ENCODE data around the gene FBXW12.

The FBXW12 gene

DNA sequence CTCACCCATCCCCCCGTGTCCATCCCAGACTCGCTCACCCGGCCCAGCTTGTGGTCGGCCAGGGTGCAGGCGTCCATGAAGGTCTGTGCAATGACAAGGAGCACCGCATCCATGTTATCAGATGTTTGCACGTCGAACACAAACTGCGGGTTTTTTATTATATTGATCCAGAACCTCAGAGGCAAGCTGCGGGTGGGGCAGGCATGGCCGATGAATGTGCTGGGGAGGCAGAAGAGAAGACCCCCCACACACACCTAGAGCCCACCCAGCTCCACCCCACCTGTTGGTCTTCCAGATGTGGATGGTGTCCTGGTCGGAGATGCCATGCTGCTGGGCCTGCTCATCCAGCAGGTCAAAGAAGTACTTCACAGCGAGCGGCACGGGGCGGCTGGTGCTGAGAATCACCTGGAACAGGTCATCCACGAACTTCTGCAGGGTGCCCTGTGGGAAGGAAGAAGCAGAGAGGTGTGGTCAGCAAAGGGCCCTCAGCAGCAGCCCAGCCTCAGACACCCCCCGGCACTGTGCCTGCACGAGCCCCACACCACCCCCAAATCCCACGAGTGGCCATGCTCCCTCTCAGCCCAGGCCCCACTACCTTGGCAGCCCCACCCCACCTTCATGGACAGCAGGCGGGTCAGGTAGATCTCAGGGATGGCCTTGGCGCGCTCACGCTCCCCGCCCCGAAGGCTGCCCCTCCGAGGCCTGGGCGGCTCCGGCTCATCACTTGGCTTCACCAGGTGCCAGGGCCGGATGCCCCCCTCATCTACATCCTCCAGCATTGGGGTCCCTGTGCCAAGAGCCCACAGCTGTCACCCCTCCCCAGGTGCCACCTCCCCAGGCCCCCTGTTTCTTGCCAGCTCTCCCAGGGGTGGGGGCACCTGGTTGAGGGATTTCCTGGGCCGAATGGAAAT lies 37.5 kb downstream of the FBXW12 start:
- no peak for DNase-seq

DNA sequence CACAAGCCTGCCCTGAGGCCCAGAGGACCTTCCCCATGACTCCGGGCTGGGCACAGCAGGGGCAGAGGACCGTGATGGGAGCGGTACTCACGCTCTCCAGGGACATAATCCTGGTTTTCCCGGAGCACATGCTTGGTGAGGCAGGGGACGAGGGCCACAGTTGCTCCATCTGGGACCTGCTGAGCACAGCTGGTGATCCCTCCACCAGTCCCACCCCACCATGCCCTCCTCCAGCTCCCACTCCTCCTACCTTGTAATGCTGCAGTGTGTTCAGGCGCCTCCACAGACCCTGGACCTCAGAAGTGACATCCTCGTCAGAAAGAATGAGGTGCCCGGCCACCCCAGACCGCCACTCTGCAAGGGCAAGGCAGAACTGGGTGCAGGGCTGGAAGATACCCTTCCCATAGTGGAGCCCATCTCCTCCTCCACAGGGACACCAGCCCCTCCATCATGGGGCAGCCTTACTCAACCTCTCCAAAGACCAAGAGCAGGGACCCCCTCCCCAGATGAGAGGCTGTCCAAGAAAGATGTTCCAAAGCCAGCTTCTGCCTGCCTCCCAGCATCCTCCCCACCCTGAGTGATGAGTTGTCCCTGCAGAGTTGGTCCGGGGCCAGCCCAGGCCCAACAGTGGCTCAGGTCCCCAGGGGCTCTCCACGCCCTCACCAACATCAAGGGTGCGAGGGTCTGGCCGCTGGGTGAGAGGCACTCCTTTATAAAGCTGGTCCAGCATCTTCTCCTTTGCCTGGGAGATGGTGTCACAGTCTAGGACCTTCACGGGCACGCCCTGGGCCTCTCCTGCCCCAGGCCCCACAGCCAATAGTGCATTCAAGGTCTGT lies 38.4 kb downstream of the FBXW12 start:
- DNase-seq, result no peak

DNA sequence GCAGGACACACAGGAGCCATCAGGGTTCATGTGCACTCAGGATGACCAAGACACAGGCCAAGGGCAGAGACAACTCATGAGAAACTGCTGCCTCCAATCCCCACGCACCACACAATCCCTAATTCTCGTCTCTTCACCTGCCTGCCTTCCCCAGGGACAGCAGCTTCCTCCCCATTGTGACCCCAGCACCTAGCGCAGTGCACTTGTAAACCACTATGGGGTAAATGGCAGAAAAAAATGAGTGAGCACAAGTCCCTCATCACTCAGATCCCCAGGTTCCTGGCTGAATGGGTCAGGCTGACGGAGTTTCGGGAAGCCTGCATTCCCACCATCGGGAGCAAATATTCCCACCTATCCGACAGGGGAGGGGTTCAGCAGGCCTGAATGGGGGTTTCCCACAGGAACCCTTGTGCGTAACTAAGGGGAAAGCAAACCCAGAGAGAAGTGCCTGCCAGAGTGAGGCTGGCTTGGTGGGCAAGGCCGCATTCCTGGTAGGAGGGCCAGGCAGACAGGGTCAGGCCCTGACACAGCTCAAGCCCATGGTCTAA lies 39.1 kb downstream of the FBXW12 start:
- no peak for DNase-seq

DNA sequence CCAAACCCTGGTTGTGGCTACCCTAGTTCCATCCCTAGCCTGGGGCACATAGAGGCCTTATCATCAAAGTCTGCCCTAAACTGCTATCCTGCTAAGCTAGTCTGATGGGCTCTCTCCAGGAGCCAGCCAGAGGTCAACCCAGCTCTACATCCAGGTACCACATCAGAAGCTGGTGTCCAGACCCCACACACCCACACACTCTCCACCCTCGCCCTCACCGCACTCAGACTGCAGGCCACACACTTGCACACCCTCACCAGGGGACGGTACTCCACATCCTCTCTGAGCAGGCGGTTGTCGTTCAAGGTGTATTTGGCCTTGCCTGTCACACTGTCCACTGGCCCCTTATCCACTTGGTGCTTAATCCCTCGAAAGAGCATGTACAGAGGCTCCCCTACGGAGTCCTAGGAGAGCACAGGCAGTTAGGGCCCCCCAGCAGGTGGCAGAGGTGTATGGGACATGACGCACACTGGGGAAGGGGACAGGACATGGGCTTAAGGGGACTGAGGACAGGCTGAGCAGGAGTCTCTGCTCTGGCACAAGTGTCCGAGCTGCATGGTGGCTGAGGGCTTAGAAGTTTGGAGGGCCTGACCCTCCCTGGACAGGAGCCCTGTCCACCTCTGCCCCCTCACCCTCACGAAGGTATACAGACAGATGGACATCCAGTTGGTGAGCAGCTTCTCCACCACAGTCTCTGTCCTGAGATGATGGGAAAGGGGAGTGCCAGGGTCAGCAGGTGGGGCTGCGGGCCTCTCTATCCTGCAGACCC lies 39.8 kb downstream of the FBXW12 start:
- DNase-seq, result no peak

DNA sequence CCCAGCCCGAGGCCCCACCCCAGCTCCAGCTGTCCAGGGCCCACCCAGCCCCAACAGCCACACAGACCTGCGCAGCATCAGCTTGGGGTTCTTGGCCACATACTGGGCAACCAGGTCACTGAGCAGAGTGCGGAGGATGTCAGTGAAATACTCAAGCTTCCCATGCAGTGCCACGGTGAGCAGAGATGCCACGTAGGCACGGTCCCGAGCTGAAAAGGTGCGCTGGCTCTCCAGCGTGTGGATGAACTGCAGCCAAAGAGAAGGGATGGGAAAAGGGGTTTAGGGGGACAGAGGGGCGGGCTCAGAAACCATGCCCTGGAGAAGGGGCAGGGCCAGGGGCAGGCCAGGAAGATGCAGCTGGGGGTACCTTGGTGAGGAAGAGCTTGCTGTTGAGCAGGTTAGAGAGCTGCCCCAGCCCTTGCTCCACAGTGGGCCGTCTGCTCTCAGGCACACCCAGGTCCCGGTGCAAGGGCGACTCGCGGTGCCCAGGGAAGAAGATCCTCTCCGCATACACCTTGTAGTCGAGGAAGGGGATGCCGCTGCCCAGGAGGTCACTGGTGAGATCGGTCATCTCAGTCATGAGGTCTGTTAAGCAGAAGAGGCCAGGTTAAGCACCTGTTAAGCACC lies 40.5 kb downstream of the FBXW12 start:
- no peak for DNase-seq

DNA sequence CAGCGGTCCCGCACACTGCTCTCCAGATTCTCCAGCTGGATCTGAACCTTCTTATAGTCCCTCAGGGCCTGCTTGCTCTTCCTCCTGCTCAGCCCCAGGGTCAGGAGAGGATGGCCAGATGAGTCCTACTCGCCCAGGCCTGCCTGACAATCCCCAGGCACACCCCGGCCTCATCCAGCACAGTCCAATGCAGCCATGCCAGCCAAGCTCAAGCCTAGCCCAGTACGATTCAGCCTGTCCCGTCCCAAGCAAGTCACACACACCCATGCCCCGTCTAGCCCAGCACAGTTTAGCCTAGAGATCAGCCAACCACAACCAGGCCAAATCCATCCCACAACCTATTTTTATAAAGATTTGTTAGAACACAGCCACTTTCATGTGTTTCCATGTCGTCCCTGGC lies 41.1 kb downstream of the FBXW12 start:
- DNase-seq, result no peak

DNA sequence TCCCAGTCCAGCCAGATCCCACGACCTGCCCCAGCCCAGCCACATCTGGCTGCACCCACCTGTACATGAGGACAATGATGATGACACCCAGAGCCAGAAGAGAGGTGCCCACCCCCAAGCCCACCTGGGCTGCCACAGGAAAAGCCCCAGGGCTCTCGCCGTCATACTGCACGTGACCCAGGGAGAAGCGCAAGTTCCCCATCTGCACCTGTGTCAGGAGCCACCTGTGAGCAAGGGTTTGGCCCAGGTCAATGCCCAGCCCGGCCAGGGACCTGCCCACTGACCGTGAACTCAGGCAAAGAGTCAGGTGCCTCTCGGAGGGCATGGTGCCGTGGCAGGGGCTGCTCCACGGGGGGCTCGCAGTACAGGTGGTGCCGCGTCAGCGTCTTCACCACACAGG lies 41.6 kb downstream of the FBXW12 start:
- DNase-seq, result no peak

DNA sequence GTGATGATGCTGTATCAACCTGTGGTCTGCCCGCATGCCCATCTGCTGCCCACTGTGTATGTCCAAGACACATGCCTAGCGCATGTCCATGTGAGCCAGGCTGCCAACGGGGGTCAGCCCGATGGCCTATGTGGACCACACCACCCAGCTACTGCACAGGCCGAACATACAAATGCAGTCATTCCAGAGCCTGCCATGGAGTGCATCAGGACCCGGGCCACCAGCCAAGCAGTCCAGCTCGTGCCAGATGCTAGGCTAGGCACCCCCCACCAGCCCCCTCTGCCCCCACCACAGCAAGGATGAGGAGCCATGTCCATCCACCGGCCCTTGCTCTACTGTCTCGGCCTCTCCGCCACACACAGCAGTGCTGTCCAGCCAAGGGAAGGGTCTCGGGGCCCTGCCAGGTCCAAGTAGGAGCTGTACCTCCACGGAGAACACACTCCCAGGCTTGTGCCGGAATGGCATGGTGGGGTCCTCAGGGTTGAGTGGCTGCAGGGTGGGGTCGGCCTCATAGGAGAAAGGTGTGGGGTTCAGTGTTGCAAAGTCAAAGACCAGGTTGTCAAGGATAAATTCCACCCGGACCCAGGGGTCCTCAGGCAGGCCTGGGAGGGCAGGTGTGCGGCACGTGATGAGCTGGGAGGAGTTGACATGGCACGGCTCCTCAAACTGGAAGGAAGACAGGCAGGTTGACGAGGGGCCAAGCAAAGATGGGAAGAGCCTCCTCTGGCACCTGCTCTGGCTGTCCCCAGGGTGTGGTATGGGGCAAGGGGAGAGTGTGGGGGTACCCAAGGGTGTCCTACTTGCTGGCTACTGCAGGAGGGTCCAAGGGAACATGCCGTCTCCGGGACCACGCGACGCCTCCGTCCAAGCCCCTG lies 42.6 kb downstream of the FBXW12 start:
- no peak for DNase-seq

DNA sequence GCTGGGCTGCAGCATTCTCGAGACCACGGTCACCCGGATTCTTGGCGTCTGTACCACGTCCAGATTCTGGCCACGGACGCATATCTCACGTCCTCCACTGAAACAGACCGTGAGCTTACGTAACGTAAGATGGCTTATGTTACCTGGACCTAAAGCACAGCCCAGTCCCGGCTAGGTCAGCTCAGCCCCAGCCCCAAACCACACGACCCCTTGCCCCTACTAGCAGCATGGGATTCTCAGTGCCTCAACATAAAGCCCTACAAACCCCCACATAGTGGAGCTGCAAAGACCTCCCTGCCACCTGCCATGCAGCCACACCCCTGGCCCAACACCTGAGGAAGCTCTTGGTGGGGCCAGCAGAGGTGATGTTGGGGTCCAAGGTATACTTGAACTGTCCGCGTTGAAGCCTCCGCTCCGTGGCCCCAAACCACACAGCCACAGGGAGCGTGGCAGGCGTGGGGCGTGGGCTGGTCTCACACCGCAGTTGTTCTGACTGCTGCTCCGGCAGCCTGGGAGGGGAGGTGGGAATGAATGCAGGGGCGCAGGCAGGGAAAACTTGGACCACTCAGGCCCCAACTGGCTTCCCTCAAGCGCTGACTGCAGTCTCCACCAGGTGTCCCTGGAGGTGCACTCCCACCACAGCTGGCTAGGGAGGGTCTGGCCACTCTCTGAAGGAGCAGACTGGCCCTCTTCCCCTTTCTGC lies 43.4 kb downstream of the FBXW12 start:
- no peak for DNase-seq

DNA sequence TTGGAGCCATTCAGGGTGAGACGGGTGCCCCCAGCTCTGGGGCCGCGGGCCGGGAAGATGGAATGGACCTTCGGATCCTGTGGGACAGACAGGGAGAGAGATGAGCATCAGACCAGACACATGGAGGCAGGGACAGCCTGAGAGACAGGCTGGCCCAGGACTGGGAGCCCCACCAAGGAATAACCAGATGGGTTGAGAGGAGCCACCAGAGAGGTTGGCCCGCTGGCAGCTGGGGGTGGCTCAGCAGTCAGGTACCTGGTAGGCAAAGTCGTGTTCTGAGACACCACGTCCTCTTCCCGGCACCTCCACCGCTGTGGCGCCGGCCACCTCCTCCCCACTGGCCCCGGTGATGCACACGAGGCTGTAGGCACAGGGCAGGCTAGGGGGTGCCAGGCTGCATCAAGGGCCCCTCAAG lies 44.1 kb downstream of the FBXW12 start:
- no peak for DNase-seq

DNA sequence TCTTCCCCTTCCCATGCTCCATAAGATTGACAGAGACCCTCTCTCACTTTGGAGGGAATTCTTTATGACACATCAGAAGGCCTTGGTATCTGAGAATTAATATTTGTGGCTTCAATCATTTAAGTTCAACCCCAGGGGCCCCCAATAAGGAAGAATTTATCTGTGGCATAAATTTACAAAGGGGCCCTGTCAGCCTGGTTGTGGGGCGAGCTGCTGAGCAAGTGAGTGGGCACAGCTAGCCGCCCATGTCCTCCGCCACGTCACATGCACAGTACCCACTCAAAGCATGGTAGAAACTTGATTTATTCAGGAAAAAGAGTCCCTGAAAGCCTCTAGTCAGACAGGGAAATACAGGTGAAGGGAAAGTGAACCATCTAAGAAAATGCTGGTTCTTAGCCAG lies 44.5 kb downstream of the FBXW12 start:
- no peak for DNase-seq

DNA sequence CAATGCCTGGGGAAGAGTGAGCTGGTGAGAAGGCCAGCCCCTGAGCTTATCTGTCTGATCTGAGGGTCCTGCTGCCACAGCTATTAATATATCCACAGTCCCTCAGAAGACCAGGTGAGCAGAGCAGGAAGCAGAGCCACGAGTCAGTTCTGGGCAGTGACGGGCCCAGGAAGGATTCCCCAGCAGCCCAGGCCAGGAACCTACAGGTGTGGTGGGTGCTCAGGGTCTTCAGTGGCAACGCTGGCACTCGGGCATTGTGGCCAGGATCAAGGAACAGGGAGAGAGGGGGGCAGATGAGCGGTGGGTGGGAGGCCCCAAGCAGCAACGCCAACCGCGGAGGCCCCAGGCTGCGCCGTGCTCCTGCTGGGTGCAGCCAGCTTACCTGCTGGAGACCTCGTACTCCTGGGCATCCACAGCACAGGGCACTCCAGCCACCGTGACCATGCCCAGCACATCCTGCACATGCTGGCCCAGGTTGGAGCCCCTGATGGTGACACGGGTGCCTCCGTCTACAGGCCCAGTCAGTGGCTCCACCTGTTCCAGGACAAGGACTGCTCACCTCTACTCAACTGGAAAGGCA lies 45.6 kb downstream of the FBXW12 start:
- DNase-seq, result no peak

DNA sequence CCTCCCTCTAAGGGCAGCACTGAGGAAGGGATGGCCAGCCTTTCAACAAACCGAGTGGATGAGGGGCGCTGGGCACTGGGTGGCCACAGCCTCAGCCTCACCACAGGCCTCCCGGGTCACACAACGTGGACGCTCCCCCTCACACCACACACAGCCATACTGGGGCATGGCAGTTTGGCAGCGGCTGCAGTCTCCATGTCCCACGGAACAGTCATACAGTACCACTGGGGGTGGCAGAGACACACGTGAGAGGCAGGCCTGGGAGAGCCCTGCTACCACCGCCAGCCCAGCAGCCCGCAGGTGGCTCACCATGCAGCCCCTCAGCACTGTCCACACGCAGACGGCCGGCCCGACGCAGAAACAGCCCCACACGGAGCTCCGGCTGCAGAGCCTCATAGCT lies 46.1 kb downstream of the FBXW12 start:
- DNase-seq, result no peak

DNA sequence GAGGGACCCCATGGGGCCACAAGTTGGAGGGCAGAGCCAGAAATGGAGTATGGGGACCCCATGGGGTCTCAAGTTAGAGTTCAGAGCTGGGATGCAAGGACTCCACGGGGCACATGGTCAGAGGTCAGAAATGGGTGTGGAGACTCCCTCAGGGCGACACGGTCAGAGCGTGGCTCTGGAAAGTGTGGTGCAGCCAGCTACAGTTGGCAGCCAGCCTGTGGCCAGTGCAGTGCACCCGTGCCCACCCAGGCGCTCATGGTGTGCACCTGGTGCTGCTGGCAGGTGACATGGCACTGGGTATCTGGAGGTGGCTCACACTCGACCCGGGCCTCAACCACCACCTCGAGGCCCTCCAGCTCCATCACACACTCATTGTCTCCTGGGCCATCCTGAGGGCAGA lies 46.6 kb downstream of the FBXW12 start:
- no peak for DNase-seq

DNA sequence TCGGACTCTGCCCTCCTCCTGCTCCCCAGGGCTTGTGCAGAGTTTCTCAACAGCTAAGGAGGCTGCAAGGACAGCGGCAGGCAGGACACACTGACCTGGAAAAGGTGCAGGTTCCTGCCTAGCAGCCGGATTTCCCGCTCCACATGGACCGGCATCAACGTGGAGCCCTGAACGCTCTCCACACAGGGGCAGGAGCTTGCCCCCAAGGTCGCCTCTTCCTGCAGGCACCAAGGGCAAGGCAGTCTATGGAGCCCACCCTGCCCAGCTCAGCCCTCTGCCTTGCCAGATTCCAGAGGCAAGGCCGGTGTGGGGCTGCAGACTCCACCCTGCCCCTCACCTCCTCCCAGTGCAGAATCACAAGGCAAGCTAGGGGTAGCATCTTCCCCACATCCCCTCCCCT lies 47.1 kb downstream of the FBXW12 start:
- DNase-seq, result no peak

DNA sequence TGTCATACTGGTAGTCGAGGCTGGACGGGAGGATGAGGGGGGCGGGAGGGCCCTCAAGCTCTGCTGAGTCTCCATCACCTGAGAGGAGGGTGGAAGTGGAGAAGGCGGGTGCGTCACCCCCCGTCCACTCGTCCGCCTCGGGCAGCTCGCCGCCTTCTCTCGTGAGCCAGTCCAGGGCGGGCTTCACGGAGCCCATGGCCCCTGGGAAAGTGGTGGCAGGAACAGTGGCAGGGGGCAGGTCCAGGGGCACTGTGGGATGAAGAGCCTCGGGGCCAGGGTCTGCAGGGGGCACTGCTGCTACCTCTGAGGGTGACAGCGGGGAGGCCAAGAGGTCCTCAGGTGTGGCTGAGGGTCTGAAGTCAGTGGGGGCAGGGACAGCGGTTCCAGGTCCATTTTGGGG lies 47.6 kb downstream of the FBXW12 start:
- no peak for DNase-seq

DNA sequence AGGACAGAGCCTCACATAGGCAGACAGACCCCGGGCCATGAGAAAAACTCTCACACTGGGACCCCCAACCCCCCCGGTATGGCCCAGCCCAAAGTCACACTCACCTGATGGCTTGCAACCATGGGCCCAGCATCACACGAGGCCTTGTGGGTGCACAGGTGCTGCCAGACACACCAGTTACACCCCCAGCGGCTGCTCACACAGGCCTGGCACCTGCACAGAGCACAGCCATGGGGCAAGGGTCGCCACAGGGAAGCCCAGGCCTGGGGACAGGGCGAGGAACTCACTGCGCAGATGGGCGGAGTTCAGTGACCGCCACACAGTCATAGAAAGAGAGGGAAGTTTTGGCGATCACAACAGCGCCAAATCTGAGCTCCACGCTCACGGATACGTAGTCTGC lies 48.5 kb downstream of the FBXW12 start:
- DNase-seq, result no peak

DNA sequence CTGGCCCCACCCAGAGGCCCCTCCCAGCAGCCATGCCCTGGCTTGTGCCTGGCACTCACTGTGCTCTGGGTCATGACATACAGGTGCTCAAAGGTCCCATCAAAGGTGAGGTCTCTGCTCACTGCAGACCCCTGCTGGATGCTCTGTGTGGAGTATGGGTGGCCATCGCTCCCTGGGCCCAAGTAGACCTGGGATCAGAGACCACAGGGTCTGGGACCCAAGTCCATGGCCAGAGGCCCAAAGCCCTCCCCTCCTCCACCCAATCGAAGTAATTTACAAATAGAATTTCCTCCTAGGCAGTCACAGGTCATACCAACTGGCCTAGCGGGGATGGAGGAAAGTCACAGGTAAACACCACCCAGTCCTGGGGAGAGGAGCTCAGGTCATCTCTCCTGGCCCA lies 50.3 kb downstream of the FBXW12 start:
- DNase-seq, result no peak

DNA sequence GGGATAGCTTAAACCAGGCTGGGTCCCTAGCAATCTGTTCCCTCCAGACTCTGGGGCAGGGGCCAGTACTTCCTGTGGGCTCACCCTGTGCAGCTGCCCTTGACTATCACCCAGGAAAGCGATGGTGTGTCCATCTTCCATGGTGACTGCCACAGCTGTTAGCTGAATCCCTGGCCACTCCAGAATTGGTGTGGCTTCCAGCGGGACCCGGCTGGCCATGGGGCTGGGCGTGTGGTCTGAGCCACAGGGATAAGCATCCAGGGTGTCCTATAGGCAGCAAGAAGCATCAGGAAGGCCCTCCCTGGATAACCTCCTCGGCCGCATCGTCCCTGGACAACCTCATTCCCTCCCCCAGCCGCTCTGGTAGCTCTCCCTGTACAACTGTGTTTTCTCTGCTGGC lies 50.7 kb downstream of the FBXW12 start:
- no peak for DNase-seq

DNA sequence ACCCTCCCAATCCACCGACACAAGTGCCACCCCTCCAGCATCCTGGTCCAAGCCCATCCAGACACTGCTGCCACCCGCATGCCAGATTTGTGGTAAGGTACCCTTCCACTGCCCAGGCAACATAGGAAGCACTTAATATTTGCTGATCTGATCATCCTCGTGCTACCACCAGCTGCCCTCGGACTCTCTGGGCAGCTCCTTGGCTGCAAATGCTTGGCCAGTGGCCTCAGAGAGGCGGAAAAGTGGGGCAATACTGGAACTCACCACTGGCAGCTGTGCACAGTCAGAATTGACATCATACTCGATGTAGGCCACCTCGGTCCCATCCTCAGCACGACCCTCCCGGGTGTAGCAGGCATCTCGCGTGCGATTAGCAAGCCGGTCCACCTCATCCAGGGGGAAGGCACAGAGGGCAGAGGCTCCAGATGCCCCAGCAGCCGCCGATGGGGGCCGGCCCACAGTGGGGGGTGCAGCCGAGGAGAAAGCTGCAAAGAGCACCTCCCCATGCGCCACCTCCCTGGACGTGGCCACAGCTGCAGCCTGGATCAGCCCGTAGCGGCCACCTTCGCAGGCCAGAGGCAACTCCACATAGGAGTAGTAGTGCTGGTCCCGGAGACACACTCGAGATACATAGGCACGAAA lies 51.3 kb downstream of the FBXW12 start:
- DNase-seq, result no peak

Data from fibroblast of skin of right biceps (primary cell).